Measurements from ENCODE around the gene FARS2. TPM values are rescaled to one million over a fixed set of nuclear protein-coding genes. Genes with fewer than 3 reads are reported as not detected.

Gene FARS2
- total RNA-seq, 1 experiment from 2014 or later: 13.8 TPM

DNA sequence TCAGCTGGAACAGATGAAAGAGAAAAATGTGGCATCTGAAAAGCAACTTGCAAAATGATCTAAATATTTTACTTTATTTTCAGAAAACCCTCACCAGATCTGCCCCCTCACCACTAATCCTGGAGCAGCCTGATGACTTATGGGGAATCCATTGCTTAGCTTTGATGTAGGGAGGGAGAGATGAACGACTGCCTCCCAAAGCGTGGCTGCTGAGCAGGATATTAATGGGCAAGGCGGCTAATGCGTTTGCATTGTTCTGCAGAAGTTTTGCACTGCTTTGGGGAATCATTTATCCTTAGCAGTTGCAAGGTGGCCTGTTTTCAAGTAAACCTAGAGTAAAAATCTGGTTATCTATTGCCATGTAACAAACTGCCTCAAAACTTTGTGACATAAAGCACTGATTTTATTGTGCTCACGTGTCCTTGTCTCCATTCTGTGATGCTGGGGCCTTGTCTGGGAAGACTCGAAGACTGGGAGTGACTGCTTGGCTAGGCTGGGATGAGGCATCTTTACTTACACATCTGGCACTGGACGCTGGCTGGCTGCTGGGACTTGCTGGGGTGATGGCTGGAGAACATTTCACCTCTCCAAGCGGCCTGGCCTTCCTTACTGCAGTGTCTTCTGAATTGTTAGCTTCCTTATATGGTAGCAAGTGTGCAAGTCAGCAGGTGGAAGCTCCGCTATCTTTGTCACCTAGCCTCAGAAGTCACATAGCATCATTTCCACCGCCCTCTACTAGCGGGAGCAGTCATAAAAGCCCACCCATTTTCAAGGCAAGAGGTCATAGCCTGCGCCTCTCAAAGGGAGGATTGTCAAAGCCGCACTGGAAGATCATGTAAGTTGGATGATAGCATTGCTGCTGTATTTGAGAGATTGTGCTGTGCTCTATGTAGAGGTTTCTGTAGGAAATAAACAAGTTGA lies 432.2 kb downstream of the FARS2 start:
- Histone ChIP-seq H3K9ac (ENCODE audit: low read length) (no peak overlapping the region), H3K36me3 (ENCODE audit: control insufficient read depth in 1 of 2, insufficient read depth in 2 of 2, low read length in 2 of 2) (no peaks in the 10 kb centered on the region), H2AFZ (ENCODE audit: low read depth, low read length, poor library complexity, severe bottlenecking) (no peak overlapping the region), H3K4me1 (ENCODE audit: control insufficient read depth in 1 of 2, insufficient read depth in 2 of 2, low read length in 2 of 2) (peaks cover 0 to 3% of the 10 kb centered on the region in 2 experiments; a peak in 2 of 4 replicates), H3K27ac (ENCODE audit: low read depth, low read length) (no peak overlapping the region), H3K27me3 (ENCODE audit: insufficient read depth, low read length) (no peaks in the 10 kb centered on the region), H3K4me2 (ENCODE audit: low read length) (no peak overlapping the region), H3K79me2 (ENCODE audit: insufficient read depth, low read length) (no peaks in the 10 kb centered on the region), H3K4me3 (replicated peaks in 1 of 2; ENCODE audit: low read depth in 1 of 2, low read length in 2 of 2) (no peak overlapping the region), H3K9me2 (ENCODE audit: insufficient read depth) (no peaks in the 10 kb centered on the region), H3K9me3 (ENCODE audit: control insufficient read depth in 1 of 2, insufficient read depth in 1 of 2, low read depth in 1 of 2, low read length in 2 of 2) (no peaks in the 10 kb centered on the region), H4K20me1 (ENCODE audit: insufficient read depth) (no peaks in the 10 kb centered on the region)
- ChIA-PET RAD21 (ENCODE audit: low non-redundant PET in 1 of 2, low total read pairs in 2 of 2, uncharacterized antibody in 2 of 2, unreplicated experiment in 2 of 2) (no interaction called here), POLR2A (no interaction called here), CTCF (no interaction called here)
- no peak for DNase-seq (ENCODE audit: low read depth, low spot score)
- TF ChIP-seq EGR1 (IDR thresholded peaks at IDR 0.05; ENCODE audit: low read depth): no peak
- BruUV-seq (replicated peaks): no TSS peak
- intact Hi-C loops (cut with micrococcal nuclease): no loop called here
- no peak for ATAC-seq

DNA sequence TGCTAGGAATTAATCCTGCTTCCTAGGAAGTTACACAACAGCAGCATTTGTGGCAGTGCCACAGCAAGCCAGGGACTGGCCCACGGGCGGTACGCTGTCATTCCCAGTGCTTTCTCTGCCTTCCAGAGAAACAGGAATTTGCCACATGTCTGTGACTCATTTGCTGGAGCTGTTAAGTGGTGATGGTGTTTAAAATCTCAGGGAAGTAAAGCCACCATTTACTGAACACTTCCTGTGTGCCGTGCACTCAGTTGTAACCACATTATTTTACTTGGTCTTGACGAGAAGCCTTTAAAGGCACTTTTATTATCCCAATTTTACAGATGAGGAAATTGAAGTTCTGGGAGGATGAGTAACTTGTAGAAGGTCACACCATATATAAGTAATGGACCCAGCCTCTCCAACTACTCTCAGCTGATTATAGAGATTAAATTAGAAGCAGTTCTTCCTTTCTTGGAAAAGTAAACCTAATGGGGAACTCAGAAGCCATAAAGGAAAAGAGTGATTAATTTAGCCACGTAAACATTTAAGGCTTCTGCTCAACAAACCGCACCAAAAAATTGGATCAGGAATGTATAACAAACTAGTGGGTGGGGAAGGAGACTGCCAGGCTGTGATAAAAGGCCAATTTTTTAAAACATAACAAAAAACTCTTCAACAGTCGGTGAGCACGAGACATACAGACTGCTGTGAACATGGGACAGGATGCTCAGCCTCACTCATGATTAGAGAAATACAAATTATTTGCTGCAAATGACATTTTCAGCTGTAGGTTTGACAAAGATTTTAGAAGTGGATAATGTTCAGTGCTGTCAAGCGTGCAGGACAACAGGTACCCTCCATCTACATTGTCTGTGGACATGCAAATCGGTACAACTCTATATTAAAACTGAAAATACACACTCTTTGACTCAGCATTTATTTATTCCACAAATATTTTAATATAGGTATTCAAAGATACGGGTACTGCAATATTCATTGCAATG lies 434.2 kb downstream of the FARS2 start:
- BruUV-seq (replicated peaks): no TSS peak
- no peaks in the 10 kb centered on the region for H3K27me3 ChIP-seq (ENCODE audit: insufficient read depth, low read length)

More for the DNA sequence above, 434.2 kb downstream of the FARS2 start:
- no peaks in the 10 kb centered on the region for H3K9me3 ChIP-seq (ENCODE audit: control insufficient read depth in 1 of 2, insufficient read depth in 1 of 2, low read depth in 1 of 2, low read length in 2 of 2)
- H3K9ac ChIP-seq (ENCODE audit: low read length): no peak overlapping the region
- H3K27ac ChIP-seq (ENCODE audit: low read depth, low read length): no peak overlapping the region
- H3K9me2 ChIP-seq (ENCODE audit: insufficient read depth): no peaks in the 10 kb centered on the region
- no peak overlapping the region for H3K4me3 ChIP-seq (replicated peaks in 1 of 2; ENCODE audit: low read depth in 1 of 2, low read length in 2 of 2)
- H2AFZ ChIP-seq (ENCODE audit: low read depth, low read length, poor library complexity, severe bottlenecking): no peak overlapping the region
- H3K4me1 ChIP-seq (ENCODE audit: control insufficient read depth in 1 of 2, insufficient read depth in 2 of 2, low read length in 2 of 2): peaks cover 0 to 3% of the 10 kb centered on the region in 2 experiments; a peak in 2 of 4 replicates
- intact Hi-C loops (cut with micrococcal nuclease): no loop called here
- no peaks in the 10 kb centered on the region for H3K79me2 ChIP-seq (ENCODE audit: insufficient read depth, low read length)
- ATAC-seq (no peak), DNase-seq (ENCODE audit: low read depth, low spot score) (no peak)
- TF ChIP-seq ZFX (IDR thresholded peaks at IDR 0.05): no peak
- no peak for TF ChIP-seq SRF (IDR thresholded peaks at IDR 0.05; ENCODE audit: low read depth)
- TF ChIP-seq TCF7L2 (IDR thresholded peaks at IDR 0.05; ENCODE audit: borderline replicate concordance, extremely low read depth, insufficient read depth, insufficient read length): no peak
- TF ChIP-seq, protein P1, sequence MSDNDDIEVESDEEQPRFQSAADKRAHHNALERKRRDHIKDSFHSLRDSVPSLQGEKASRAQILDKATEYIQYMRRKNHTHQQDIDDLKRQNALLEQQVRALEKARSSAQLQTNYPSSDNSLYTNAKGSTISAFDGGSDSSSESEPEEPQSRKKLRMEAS (IDR thresholded peaks at IDR 0.05): no peak
- no peak for TF ChIP-seq SP1 (IDR thresholded peaks at IDR 0.05; ENCODE audit: low read depth)
- no peak for TF ChIP-seq CBX3 (IDR thresholded peaks at IDR 0.05; ENCODE audit: low read depth)
- TF ChIP-seq, protein P2, sequence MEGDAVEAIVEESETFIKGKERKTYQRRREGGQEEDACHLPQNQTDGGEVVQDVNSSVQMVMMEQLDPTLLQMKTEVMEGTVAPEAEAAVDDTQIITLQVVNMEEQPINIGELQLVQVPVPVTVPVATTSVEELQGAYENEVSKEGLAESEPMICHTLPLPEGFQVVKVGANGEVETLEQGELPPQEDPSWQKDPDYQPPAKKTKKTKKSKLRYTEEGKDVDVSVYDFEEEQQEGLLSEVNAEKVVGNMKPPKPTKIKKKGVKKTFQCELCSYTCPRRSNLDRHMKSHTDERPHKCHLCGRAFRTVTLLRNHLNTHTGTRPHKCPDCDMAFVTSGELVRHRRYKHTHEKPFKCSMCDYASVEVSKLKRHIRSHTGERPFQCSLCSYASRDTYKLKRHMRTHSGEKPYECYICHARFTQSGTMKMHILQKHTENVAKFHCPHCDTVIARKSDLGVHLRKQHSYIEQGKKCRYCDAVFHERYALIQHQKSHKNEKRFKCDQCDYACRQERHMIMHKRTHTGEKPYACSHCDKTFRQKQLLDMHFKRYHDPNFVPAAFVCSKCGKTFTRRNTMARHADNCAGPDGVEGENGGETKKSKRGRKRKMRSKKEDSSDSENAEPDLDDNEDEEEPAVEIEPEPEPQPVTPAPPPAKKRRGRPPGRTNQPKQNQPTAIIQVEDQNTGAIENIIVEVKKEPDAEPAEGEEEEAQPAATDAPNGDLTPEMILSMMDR (IDR thresholded peaks at IDR 0.05 in 2 of 3, conservative IDR thresholded peaks at IDR 0.05 in 1 of 3; ENCODE audit: borderline replicate concordance in 1 of 3, insufficient read depth in 1 of 3, low read depth in 2 of 3, low read length in 2 of 3): no peak
- no peak for TF ChIP-seq SIN3A (IDR thresholded peaks at IDR 0.05; ENCODE audit: low read depth)
- no peak overlapping the region for H3K4me2 ChIP-seq (ENCODE audit: low read length)
- ChIA-PET POLR2A (no interaction called here), RAD21 (ENCODE audit: low non-redundant PET in 1 of 2, low total read pairs in 2 of 2, uncharacterized antibody in 2 of 2, unreplicated experiment in 2 of 2) (no interaction called here), CTCF (no interaction called here)
- no peaks in the 10 kb centered on the region for H4K20me1 ChIP-seq (ENCODE audit: insufficient read depth)
- no peaks in the 10 kb centered on the region for H3K36me3 ChIP-seq (ENCODE audit: control insufficient read depth in 1 of 2, insufficient read depth in 2 of 2, low read length in 2 of 2)

Measured in HCT116 (cell line).